Thyroid gland (tissue), 4 donors: Measurements from ENCODE around the gene GPR137B.

Experiments
- POLR2A ChIP-seq, 2 donors: fragments of 450-650 bp; IDR thresholded peaks; one replicate each; pipeline ENCODE4 v1.6.1; 2017; ENCODE audit warnings: antibody characterized with exemption in 2 of 2, mild to moderate bottlenecking in 2 of 2, moderate library complexity in 1 of 2
- TF ChIP-seq, protein P1 (sequence below), 6 experiments: fragments of 200-600 bp in 3 of 6; fragments of 450-650 bp in 3 of 6; sonication (generic) in 3 of 6; IDR thresholded peaks; one replicate each; pipeline ENCODE4 v1.5.1; 2016 to 2019; ENCODE audit warnings: antibody characterized with exemption in 6 of 6, mild to moderate bottlenecking in 2 of 6, inconsistent platforms in 1 of 6, moderate library complexity in 1 of 6

- TF ChIP-seq, protein P1, sequence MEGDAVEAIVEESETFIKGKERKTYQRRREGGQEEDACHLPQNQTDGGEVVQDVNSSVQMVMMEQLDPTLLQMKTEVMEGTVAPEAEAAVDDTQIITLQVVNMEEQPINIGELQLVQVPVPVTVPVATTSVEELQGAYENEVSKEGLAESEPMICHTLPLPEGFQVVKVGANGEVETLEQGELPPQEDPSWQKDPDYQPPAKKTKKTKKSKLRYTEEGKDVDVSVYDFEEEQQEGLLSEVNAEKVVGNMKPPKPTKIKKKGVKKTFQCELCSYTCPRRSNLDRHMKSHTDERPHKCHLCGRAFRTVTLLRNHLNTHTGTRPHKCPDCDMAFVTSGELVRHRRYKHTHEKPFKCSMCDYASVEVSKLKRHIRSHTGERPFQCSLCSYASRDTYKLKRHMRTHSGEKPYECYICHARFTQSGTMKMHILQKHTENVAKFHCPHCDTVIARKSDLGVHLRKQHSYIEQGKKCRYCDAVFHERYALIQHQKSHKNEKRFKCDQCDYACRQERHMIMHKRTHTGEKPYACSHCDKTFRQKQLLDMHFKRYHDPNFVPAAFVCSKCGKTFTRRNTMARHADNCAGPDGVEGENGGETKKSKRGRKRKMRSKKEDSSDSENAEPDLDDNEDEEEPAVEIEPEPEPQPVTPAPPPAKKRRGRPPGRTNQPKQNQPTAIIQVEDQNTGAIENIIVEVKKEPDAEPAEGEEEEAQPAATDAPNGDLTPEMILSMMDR (IDR thresholded peaks at IDR 0.05), result no peak
- no peak for TF ChIP-seq POLR2A (IDR thresholded peaks at IDR 0.05)
Measured at GRCh38 chr1:236137285-236137852, 5.0 kb upstream of the GPR137B start.
